Astrocyte (in vitro differentiated cells and primary cell): ENCODE measurements around the gene AGPS. TPM values are rescaled to one million over a fixed set of nuclear protein-coding genes. Genes with fewer than 3 reads are reported as not detected.
"Not testable (repeated sequence)": the region's sequence is repeated elsewhere in the genome, so short reads cannot be mapped to it uniquely, and the experiment has no call there.

Source experiments
- DNase-seq: peaks from one replicate; pipeline ENCODE4 v3.0.0-alpha.2; 2010; ENCODE audit warnings: low read depth
- FAIRE-seq: peaks from 2 replicates; lab custom pipeline; 2011; peaks lifted over from hg19 to GRCh38; lab: Jason Lieb, UNC
- H2AFZ ChIP-seq: 2 replicates; pipeline ENCODE4 v1.6.0; 2012; ENCODE audit warnings: low read depth, low read length, inconsistent platforms
- H3K27ac ChIP-seq: 2 replicates; pipeline ENCODE4 v1.5.1; 2011; ENCODE audit warnings: low read depth, low read length, inconsistent platforms
- H3K27me3 ChIP-seq: 2 replicates; pipeline ENCODE4 v1.6.0; 2011; ENCODE audit warnings: low read length, inconsistent platforms; ENCODE audit not compliant: insufficient read depth
- H3K36me3 ChIP-seq: 2 replicates; pipeline ENCODE4 v1.5.1; 2011; ENCODE audit warnings: low read length, inconsistent platforms; ENCODE audit not compliant: insufficient read depth
- H3K4me1 ChIP-seq: 2 replicates; pipeline ENCODE4 v1.5.1; 2011; ENCODE audit warnings: low read length, inconsistent platforms; ENCODE audit not compliant: insufficient read depth
- H3K4me2 ChIP-seq: 2 replicates; pipeline ENCODE4 v1.6.0; 2012; ENCODE audit warnings: low read length, inconsistent platforms
- H3K4me3 ChIP-seq: 2 replicates; pipeline ENCODE4 v1.5.1; 2011; ENCODE audit warnings: low read depth, mild to moderate bottlenecking, low read length, inconsistent platforms; ENCODE audit not compliant: insufficient read depth
- H3K79me2 ChIP-seq: 2 replicates; pipeline ENCODE4 v1.6.0; 2012; ENCODE audit warnings: mild to moderate bottlenecking, low read length, inconsistent platforms; ENCODE audit not compliant: insufficient read depth
- H3K9ac ChIP-seq: 2 replicates; pipeline ENCODE4 v1.6.0; 2012; ENCODE audit warnings: mild to moderate bottlenecking, low read length, inconsistent platforms
- H3K9me3 ChIP-seq: 2 replicates; pipeline ENCODE4 v1.5.1; 2012; ENCODE audit warnings: low read depth, mild to moderate bottlenecking, low read length, inconsistent platforms; ENCODE audit not compliant: insufficient read depth
- H4K20me1 ChIP-seq: 2 replicates; pipeline ENCODE4 v1.6.0; 2012; ENCODE audit warnings: low read length, inconsistent platforms; ENCODE audit not compliant: insufficient read depth
- H3K27ac Mint-ChIP-seq: one replicate; pipeline ENCODE4 v1.8.0; 2021; ENCODE audit warnings: mild to moderate bottlenecking, mixed read lengths; ENCODE audit not compliant: unreplicated experiment
- H3K27me3 Mint-ChIP-seq: one replicate; pipeline ENCODE4 v1.8.0; 2021; ENCODE audit warnings: low read depth, mixed read lengths; ENCODE audit not compliant: unreplicated experiment
- H3K36me3 Mint-ChIP-seq: one replicate; pipeline ENCODE4 v1.8.0; 2021; ENCODE audit warnings: low read depth, mixed read lengths; ENCODE audit not compliant: unreplicated experiment
- H3K4me1 Mint-ChIP-seq: one replicate; pipeline ENCODE4 v1.8.0; 2021; ENCODE audit warnings: low read depth, mixed read lengths; ENCODE audit not compliant: unreplicated experiment
- H3K4me3 Mint-ChIP-seq: one replicate; pipeline ENCODE4 v1.8.0; 2021; ENCODE audit warnings: mild to moderate bottlenecking, moderate library complexity, mixed read lengths; ENCODE audit not compliant: unreplicated experiment
- H3K9me3 Mint-ChIP-seq: one replicate; pipeline ENCODE4 v1.8.0; 2021; ENCODE audit warnings: mild to moderate bottlenecking, mixed read lengths; ENCODE audit not compliant: unreplicated experiment
- EZH2 ChIP-seq: IDR thresholded peaks from 2 replicates; pipeline ENCODE4 v1.6.1; 2012; ENCODE audit warnings: mild to moderate bottlenecking, low read length, inconsistent platforms; ENCODE audit not compliant: insufficient read depth
- total RNA-seq: library from RNA; stranded (reverse); gene quantifications from 2 replicates; pipeline ENCODE4 v1.2.1, GENCODE V29; 2021
- TF ChIP-seq, protein P1 (sequence below): IDR thresholded peaks from 2 replicates; pipeline ENCODE4 v1.5.1; 2011; ENCODE audit warnings: low read depth, mild to moderate bottlenecking, inconsistent platforms, low read length, moderate library complexity; ENCODE audit not compliant: insufficient read depth

AGPS gene
- total RNA-seq, 1 donor from 2014 or later, result 66.2 TPM

DNA sequence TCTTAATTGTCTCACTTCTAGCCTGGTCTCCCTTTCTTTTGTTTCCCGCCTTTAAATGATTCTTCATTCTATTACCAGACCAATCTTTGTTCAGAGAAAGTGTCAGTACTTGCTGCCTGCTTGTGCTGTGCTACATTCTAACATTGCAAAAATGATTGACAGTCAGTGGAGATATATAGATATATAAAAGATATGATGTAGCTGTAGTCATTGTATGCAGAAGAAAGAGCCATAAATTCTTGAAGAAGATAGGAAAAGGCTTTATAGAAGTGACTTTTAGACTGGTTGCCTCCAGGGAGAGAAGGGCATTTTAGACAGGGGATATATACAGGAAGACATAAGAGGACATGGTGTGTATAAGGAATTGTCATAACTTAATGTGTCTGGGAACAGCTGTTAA, 13.6 kb downstream of the AGPS start:
- Histone ChIP-seq H3K27ac (no peak overlapping the region), H3K27me3 (no peaks in the 10 kb centered on the region), H3K4me2 (no peak overlapping the region), H3K4me3 (no peak overlapping the region), H3K9me3 (no peaks in the 10 kb centered on the region), H3K9ac (no peak overlapping the region), H3K36me3 (no peaks in the 10 kb centered on the region), H3K79me2 (peaks cover 98% of the 10 kb centered on the region), H4K20me1 (peaks cover 56% of the 10 kb centered on the region), H2AFZ (no peak overlapping the region), H3K4me1 (no peaks in the 10 kb centered on the region)
- FAIRE-seq (no peak), DNase-seq (no peak)
- Mint-ChIP-seq H3K27me3 (no peaks in the 10 kb centered on the region), H3K36me3 (peaks cover 9% of the 10 kb centered on the region), H3K4me1 (peaks cover 25% of the 10 kb centered on the region), H3K9me3 (no peaks in the 10 kb centered on the region), H3K4me3 (no peak overlapping the region), H3K27ac (no peak overlapping the region)
- no peak for TF ChIP-seq EZH2
- TF ChIP-seq, protein P1, sequence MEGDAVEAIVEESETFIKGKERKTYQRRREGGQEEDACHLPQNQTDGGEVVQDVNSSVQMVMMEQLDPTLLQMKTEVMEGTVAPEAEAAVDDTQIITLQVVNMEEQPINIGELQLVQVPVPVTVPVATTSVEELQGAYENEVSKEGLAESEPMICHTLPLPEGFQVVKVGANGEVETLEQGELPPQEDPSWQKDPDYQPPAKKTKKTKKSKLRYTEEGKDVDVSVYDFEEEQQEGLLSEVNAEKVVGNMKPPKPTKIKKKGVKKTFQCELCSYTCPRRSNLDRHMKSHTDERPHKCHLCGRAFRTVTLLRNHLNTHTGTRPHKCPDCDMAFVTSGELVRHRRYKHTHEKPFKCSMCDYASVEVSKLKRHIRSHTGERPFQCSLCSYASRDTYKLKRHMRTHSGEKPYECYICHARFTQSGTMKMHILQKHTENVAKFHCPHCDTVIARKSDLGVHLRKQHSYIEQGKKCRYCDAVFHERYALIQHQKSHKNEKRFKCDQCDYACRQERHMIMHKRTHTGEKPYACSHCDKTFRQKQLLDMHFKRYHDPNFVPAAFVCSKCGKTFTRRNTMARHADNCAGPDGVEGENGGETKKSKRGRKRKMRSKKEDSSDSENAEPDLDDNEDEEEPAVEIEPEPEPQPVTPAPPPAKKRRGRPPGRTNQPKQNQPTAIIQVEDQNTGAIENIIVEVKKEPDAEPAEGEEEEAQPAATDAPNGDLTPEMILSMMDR, result no peak

DNA sequence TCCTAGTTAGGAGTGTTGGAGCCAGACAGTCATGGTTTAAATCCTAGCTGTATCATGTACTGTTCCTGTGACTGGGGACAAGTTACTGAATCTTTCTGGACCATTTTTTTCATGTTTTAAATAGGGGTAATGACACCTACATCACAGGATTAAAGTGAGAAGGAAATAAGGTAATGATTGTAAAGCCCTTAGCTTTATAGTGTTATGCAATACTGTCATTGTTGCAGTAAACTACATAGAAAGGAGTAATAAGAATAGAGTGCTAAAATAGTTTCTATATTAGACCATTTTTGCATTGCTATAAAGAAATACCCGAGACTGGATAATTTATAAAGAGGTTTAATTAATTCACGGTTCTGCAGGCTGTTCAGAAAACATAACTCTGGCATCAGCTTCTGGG, 14.5 kb downstream of the AGPS start:
- TF ChIP-seq, protein P1, result no peak
- no peak for TF ChIP-seq EZH2
- Histone ChIP-seq H3K4me3 (no peak overlapping the region), H3K9me3 (no peaks in the 10 kb centered on the region), H3K36me3 (no peaks in the 10 kb centered on the region), H3K27ac (no peak overlapping the region), H3K27me3 (no peaks in the 10 kb centered on the region), H3K79me2 (peaks cover 97% of the 10 kb centered on the region), H3K4me1 (no peaks in the 10 kb centered on the region), H4K20me1 (peaks cover 58% of the 10 kb centered on the region), H3K4me2 (no peak overlapping the region), H3K9ac (no peak overlapping the region), H2AFZ (no peak overlapping the region)
- FAIRE-seq (no peak), DNase-seq (no peak)
- Mint-ChIP-seq H3K27ac (no peak overlapping the region), H3K4me1 (peaks cover 23% of the 10 kb centered on the region), H3K27me3 (no peaks in the 10 kb centered on the region), H3K36me3 (peaks cover 9% of the 10 kb centered on the region), H3K9me3 (no peaks in the 10 kb centered on the region), H3K4me3 (no peak overlapping the region)

DNA sequence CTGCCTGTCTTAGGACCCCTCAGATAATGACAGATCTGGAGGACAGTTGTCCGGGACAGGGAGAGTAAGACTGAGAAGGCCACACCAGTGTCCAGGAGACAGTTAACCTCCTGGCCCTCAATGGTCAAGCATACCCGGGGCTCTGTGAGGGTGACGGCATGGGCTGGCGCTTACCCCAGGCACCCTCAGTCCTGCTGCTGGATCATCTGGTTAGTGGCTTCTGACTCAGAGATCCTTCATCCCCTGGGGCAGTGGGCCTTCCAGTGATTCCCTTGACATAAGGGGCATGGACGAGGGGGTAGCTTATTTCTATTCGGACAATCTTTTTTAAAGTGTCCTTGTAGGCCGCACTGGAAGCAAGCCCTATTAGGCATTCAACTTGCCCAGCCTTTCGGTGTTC, 18.1 kb downstream of the AGPS start:
- not testable (repeated sequence) for H3K9ac ChIP-seq, H3K4me3 Mint-ChIP-seq, H3K4me1 ChIP-seq, H3K4me2 ChIP-seq, H3K9me3 Mint-ChIP-seq, H3K27me3 ChIP-seq, H3K9me3 ChIP-seq, H3K4me3 ChIP-seq, DNase-seq, H3K27ac ChIP-seq, H3K27ac Mint-ChIP-seq, H3K36me3 ChIP-seq, FAIRE-seq, H3K27me3 Mint-ChIP-seq, H2AFZ ChIP-seq
- H3K4me1 Mint-ChIP-seq, result peaks cover 17% of the 10 kb centered on the region
- Histone ChIP-seq H4K20me1 (peaks cover 49% of the 10 kb centered on the region), H3K79me2 (peaks cover 96% of the 10 kb centered on the region)
- H3K36me3 Mint-ChIP-seq, result peaks cover 11% of the 10 kb centered on the region
